Transverse colon (tissue), 3 donors: ENCODE results near the gene DMXL2.

ENCODE experiments used
- CTCF ChIP-seq, 5 experiments: fragments of 200-600 bp in 3 of 5; fragments of 450-650 bp in 2 of 5; sonication (generic) in 3 of 5; IDR thresholded peaks; 1 replicate in 2 of 5; 2 replicates in 3 of 5; pipeline ENCODE4 v1.5.1; 2016 to 2017; ENCODE audit warnings: antibody characterized with exemption in 5 of 5, inconsistent platforms in 3 of 5, mild to moderate bottlenecking in 2 of 5, moderate library complexity in 1 of 5
- EP300 ChIP-seq: sonication (generic); formaldehyde crosslinking; IDR thresholded peaks from one replicate; pipeline ENCODE4 v1.6.1; 2017; ENCODE audit warnings: antibody characterized with exemption, low read depth
- POLR2A ChIP-seq: fragments of 450-650 bp; IDR thresholded peaks from one replicate; pipeline ENCODE4 v1.6.1; 2016; ENCODE audit warnings: antibody characterized with exemption, mild to moderate bottlenecking, moderate library complexity

- no peak for TF ChIP-seq CTCF (IDR thresholded peaks at IDR 0.05)
- TF ChIP-seq EP300: no peak
- TF ChIP-seq POLR2A: no peak
Observed at GRCh38 chr15:51623386-51623938, 891 bp upstream of the DMXL2 start.
